ENCODE measurements around the gene NEB. TPM values are rescaled to one million over a fixed set of nuclear protein-coding genes. Genes with fewer than 3 reads are reported as not detected.
"Not testable (repeated sequence)": the region's sequence is repeated elsewhere in the genome, so short reads cannot be mapped to it uniquely, and the experiment has no call there.

NEB gene
- total RNA-seq, 4 donors from 2014 or later: 0.60 to 7.0 (median 1.4) TPM

- DNase-seq: no peak
- in situ Hi-C loops (cut with MboI; ENCODE audit: low pct_ligation_motif_present in 1 of 4, low pct_unique_long_range_greater_than_20kb in 1 of 4, low sequenced_read_pairs in 3 of 4) (no loop called here), intact Hi-C loops (cut with DNase I; ENCODE audit: low total_unique reads) (no loop called here)
- H3K4me1 ChIP-seq: no peaks in the 10 kb centered on the region
- H3K4me3 ChIP-seq: no peak overlapping the region
- 87 to 89% methylated on average over 5 to 6 of the region's 6 CpGs for WGBS, 2 donors (ENCODE audit: low coverage in 1 of 2)
- H3K36me3 ChIP-seq: no peaks in the 10 kb centered on the region
- no peaks in the 10 kb centered on the region for H3K27me3 ChIP-seq
- H3K9me3 ChIP-seq: no peaks in the 10 kb centered on the region
- no peak overlapping the region for H3K27ac ChIP-seq
- no peak for TF ChIP-seq POLR2AphosphoS5 (IDR thresholded peaks at IDR 0.05)
- no peak for TF ChIP-seq EP300 (IDR thresholded peaks at IDR 0.05; ENCODE audit: low read depth)
- no peak for TF ChIP-seq POLR2A (IDR thresholded peaks at IDR 0.05)
- no peak for TF ChIP-seq CTCF (IDR thresholded peaks at IDR 0.05)
These were observed 25.5 kb downstream of the NEB start for GRCh38 chr2:151708788-151709187.

- no peaks in the 10 kb centered on the region for H3K36me3 ChIP-seq
- DNase-seq: no peak
- H3K27me3 ChIP-seq: no peaks in the 10 kb centered on the region
- no peaks in the 10 kb centered on the region for H3K4me1 ChIP-seq
- 57 to 60% methylated on average over 4 of the region's 4 CpGs for WGBS, 2 donors (ENCODE audit: low coverage in 1 of 2)
- no peak overlapping the region for H3K4me3 ChIP-seq
- intact Hi-C loops (cut with DNase I; ENCODE audit: low total_unique reads): no loop called here
- no peaks in the 10 kb centered on the region for H3K9me3 ChIP-seq
- no peak overlapping the region for H3K27ac ChIP-seq
- no peak for TF ChIP-seq POLR2AphosphoS5 (IDR thresholded peaks at IDR 0.05)
- no peak for TF ChIP-seq CTCF (IDR thresholded peaks at IDR 0.05)
- no peak for TF ChIP-seq POLR2A (IDR thresholded peaks at IDR 0.05)
- no peak for TF ChIP-seq EP300 (IDR thresholded peaks at IDR 0.05; ENCODE audit: low read depth)
- in situ Hi-C loops (cut with MboI; ENCODE audit: low pct_ligation_motif_present in 1 of 4, low pct_unique_long_range_greater_than_20kb in 1 of 4, low sequenced_read_pairs in 3 of 4): no loop called here
These were observed 26.4 kb downstream of the NEB start for GRCh38 chr2:151707857-151708256.

GRCh38 chr2:151704480-151704961, 29.8 kb downstream of the NEB start:
- H3K4me3 ChIP-seq; H3K36me3 ChIP-seq; H3K4me1 ChIP-seq; H3K27me3 ChIP-seq; DNase-seq; H3K27ac ChIP-seq; intact Hi-C loops (cut with DNase I; ENCODE audit: low total_unique reads); in situ Hi-C loops (cut with MboI; ENCODE audit: low pct_ligation_motif_present in 1 of 4, low pct_unique_long_range_greater_than_20kb in 1 of 4, low sequenced_read_pairs in 3 of 4); H3K9me3 ChIP-seq: not testable (repeated sequence)
- 92 to 100% methylated on average over 1 to 29 of the region's 29 CpGs for whole genome bisulfite sequencing, 2 donors (ENCODE audit: low coverage in 1 of 2)

- H3K9me3 ChIP-seq; H3K36me3 ChIP-seq; H3K27me3 ChIP-seq; DNase-seq; H3K4me3 ChIP-seq; H3K4me1 ChIP-seq; in situ Hi-C loops (cut with MboI; ENCODE audit: low pct_ligation_motif_present in 1 of 4, low pct_unique_long_range_greater_than_20kb in 1 of 4, low sequenced_read_pairs in 3 of 4); intact Hi-C loops (cut with DNase I; ENCODE audit: low total_unique reads); H3K27ac ChIP-seq: not testable (repeated sequence)
These were observed 36.1 kb downstream of the NEB start for GRCh38 chr2:151698134-151698533.

GRCh38 chr2:151695778-151696177, 38.5 kb downstream of the NEB start:
- in situ Hi-C loops (cut with MboI; ENCODE audit: low pct_ligation_motif_present in 1 of 4, low pct_unique_long_range_greater_than_20kb in 1 of 4, low sequenced_read_pairs in 3 of 4): no loop called here
- Histone ChIP-seq H3K27ac (no peak overlapping the region), H3K27me3 (no peaks in the 10 kb centered on the region), H3K4me1 (no peaks in the 10 kb centered on the region), H3K9me3 (no peaks in the 10 kb centered on the region), H3K36me3 (no peaks in the 10 kb centered on the region), H3K4me3 (no peak overlapping the region)
- TF ChIP-seq POLR2A (IDR thresholded peaks at IDR 0.05): no peak
- TF ChIP-seq CTCF (IDR thresholded peaks at IDR 0.05): no peak
- TF ChIP-seq EP300 (IDR thresholded peaks at IDR 0.05; ENCODE audit: low read depth): no peak
- TF ChIP-seq POLR2AphosphoS5 (IDR thresholded peaks at IDR 0.05): no peak
- intact Hi-C loops (cut with DNase I; ENCODE audit: low total_unique reads): no loop called here
- WGBS, 2 donors (ENCODE audit: low coverage in 1 of 2): 76% methylated on average over 3 of the region's 3 CpGs; no CpG with 5 or more reads in 1 of the 2 donors
- DNase-seq: no peak

Measured in transverse colon (tissue), 4 donors.